HG02678 (cell line): ENCODE data around the gene DKK1.
"Not testable (repeated sequence)": the region's sequence is repeated elsewhere in the genome, so short reads cannot be mapped to it uniquely, and the experiment has no call there.

Source experiments
- ATAC-seq: cut with Tn5 transposase; IDR thresholded peaks from one replicate; pipeline ENCODE4 v1.9.1; 2021; ENCODE audit warnings: mild to moderate bottlenecking, moderate library complexity; ENCODE audit not compliant: unreplicated experiment

DKK1 gene

DNA sequence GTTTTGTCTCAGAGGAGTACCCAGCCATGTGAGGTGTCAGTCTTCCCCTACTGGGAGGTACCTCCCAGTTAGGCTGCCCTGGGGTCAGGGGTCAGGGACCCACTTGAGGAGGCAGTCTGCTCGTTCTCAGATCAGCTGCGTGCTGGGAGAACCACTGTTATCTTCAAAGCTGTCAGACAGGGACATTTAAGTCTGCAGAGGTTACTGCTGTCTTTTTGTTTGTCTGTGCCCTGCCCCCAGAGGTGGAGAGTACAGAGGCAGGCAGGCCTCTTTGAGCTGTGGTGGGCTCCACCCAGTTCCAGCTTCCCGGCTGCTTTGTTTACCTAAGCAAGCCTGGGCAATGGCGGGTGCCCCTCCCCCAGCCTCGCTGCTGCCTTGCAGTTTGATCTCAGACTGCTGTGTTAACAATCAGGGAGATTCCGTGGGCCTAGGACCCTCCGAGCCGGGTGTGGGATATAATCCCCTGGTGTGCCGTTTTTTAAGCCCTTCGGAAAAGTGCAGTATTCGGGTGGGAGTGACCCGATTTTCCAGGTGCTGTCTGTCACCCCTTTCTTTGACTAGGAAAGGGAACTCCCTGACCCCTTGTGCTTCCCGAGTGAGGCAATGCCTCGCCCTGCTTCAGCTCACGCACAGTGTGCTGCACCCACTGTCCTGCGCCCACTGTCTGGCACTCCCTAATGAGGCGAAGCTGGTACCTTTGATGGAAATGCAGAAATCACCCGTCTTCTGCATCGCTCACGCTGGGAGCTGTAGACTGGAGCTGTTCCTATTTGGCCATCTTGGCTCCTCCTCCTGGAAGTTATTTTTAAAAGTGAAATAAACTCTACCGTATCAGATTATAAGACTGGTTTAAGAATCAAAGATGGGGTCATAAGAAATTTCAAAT is 51.7 kb downstream of the DKK1 start:
- not testable (repeated sequence) for ATAC-seq
